OCI-LY3 (cell line): ENCODE measurements around the gene ZNF219.

Experiments used
- H2AFZ ChIP-seq: fragments of 200-600, 300-600 bp; shearing (Covaris generic); 2 replicates; pipeline ENCODE4 v1.6.0; 2014; ENCODE audit warnings: antibody characterized with exemption, low read depth, low read length
- H3K27ac ChIP-seq: fragments of 200-600, 300-600 bp; sonication (generic); 2 replicates; pipeline ENCODE4 v1.5.1; 2014; ENCODE audit warnings: mild to moderate bottlenecking, low read length, moderate library complexity, mixed read lengths
- H3K27me3 ChIP-seq: fragments of 200-600, 300-600 bp; sonication (generic); 2 replicates; pipeline ENCODE4 v1.6.1; 2014; ENCODE audit warnings: low read depth, low read length, mixed read lengths
- H3K36me3 ChIP-seq: fragments of 200-600, 300-600 bp; sonication (generic); replicated peaks from 2 replicates; pipeline ENCODE3; 2014; ENCODE audit warnings: low read depth, low read length, mixed read lengths
- H3K4me1 ChIP-seq: fragments of 300-600, 200-600 bp; sonication (generic); 2 replicates; pipeline ENCODE4 v1.6.1; 2014; ENCODE audit warnings: low read length, mixed read lengths
- H3K4me2 ChIP-seq: fragments of 200-600, 300-600 bp; sonication (generic); 2 replicates; pipeline ENCODE4 v1.6.1; 2014; ENCODE audit warnings: low read length, mixed read lengths
- H3K4me3 ChIP-seq: fragments of 300-600, 200-600 bp; sonication (generic); 2 replicates; pipeline ENCODE4 v1.5.1; 2014; ENCODE audit warnings: antibody characterized with exemption, mild to moderate bottlenecking, low read length, moderate library complexity
- H3K79me2 ChIP-seq: fragments of 300-600, 200-600 bp; shearing (Covaris generic); 2 replicates; pipeline ENCODE4 v1.6.1; 2014; ENCODE audit warnings: mild to moderate bottlenecking, low read length, mixed read lengths
- H3K9ac ChIP-seq: fragments of 300-600, 200-600 bp; shearing (Covaris generic); 2 replicates; pipeline ENCODE4 v1.6.0; 2014; ENCODE audit warnings: mild to moderate bottlenecking, low read length, moderate library complexity
- H3K9me3 ChIP-seq: fragments of 200-600, 300-600 bp; shearing (Covaris generic); 2 replicates; pipeline ENCODE4 v1.6.1; 2014; ENCODE audit warnings: low read length, mixed read lengths; ENCODE audit not compliant: insufficient read depth
- H4K20me1 ChIP-seq: fragments of 200-600, 300-600 bp; sonication (generic); 2 replicates; pipeline ENCODE4 v1.6.1; 2016; ENCODE audit warnings: low read length, mixed read lengths; ENCODE audit not compliant: insufficient read depth
- EZH2phosphoT487 ChIP-seq: fragments of 200-600 bp; shearing (Covaris generic); IDR thresholded peaks from 2 replicates; pipeline ENCODE4 v1.6.1; 2018; ENCODE audit warnings: antibody characterized with exemption, mixed run types, low read depth
- TF ChIP-seq, protein P1 (sequence below): fragments of 200-600, 300-600 bp; sonication (generic); IDR thresholded peaks from 2 replicates; pipeline ENCODE4 v1.5.1; 2014; ENCODE audit warnings: antibody characterized with exemption, low read length, low read depth

ZNF219 gene

GRCh38 chr14:21056520-21057163 lies 41.8 kb downstream of the ZNF219 start:
- Histone ChIP-seq H3K79me2 (no peaks in the 10 kb centered on the region), H4K20me1 (no peaks in the 10 kb centered on the region), H3K36me3 (no peaks in the 10 kb centered on the region), H3K4me3 (no peak overlapping the region), H3K9ac (no peak overlapping the region), H3K4me1 (no peaks in the 10 kb centered on the region), H3K27ac (no peak overlapping the region), H3K4me2 (no peak overlapping the region), H2AFZ (no peak overlapping the region), H3K27me3 (peaks cover 18% of the 10 kb centered on the region), H3K9me3 (no peaks in the 10 kb centered on the region)
- TF ChIP-seq, protein P1, sequence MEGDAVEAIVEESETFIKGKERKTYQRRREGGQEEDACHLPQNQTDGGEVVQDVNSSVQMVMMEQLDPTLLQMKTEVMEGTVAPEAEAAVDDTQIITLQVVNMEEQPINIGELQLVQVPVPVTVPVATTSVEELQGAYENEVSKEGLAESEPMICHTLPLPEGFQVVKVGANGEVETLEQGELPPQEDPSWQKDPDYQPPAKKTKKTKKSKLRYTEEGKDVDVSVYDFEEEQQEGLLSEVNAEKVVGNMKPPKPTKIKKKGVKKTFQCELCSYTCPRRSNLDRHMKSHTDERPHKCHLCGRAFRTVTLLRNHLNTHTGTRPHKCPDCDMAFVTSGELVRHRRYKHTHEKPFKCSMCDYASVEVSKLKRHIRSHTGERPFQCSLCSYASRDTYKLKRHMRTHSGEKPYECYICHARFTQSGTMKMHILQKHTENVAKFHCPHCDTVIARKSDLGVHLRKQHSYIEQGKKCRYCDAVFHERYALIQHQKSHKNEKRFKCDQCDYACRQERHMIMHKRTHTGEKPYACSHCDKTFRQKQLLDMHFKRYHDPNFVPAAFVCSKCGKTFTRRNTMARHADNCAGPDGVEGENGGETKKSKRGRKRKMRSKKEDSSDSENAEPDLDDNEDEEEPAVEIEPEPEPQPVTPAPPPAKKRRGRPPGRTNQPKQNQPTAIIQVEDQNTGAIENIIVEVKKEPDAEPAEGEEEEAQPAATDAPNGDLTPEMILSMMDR: no peak
- TF ChIP-seq EZH2phosphoT487: no peak

- no peak overlapping the region for H3K9ac ChIP-seq
- no peak overlapping the region for H3K4me3 ChIP-seq
- H2AFZ ChIP-seq: no peak overlapping the region
These were observed 42.9 kb downstream of the ZNF219 start for GRCh38 chr14:21055432-21056117.

DNA sequence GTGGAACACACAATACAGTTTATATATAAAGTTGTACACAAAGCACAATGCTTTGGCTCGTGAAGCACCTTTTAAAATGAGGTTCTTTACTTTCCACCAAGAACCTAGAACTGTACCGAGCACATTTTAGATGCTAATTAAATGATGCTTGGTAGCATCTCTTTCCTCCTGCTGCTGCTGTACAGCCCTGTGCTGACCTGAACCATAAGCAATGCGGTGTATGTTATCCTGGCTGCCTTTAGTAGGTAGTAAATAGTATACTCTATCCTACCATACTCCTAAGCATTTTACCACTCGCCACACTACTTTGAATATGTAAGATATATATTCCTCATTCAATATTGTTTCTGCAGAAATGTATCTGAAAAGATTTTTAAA lies 43.7 kb downstream of the ZNF219 start:
- H3K9ac ChIP-seq: no peak overlapping the region
- no peaks in the 10 kb centered on the region for H3K79me2 ChIP-seq
- H3K27me3 ChIP-seq: no peaks in the 10 kb centered on the region
- H3K9me3 ChIP-seq: no peaks in the 10 kb centered on the region
- no peak overlapping the region for H3K4me2 ChIP-seq
- peaks cover 8% of the 10 kb centered on the region for H3K4me1 ChIP-seq
- no peaks in the 10 kb centered on the region for H4K20me1 ChIP-seq
- no peaks in the 10 kb centered on the region for H3K36me3 ChIP-seq
- H3K4me3 ChIP-seq: no peak overlapping the region
- TF ChIP-seq EZH2phosphoT487: no peak
- TF ChIP-seq, protein P1: no peak
- H3K27ac ChIP-seq: no peak overlapping the region
- H2AFZ ChIP-seq: no peak overlapping the region

More at GRCh38 chr14:21055432-21056117, 42.9 kb downstream of the ZNF219 start:
- TF ChIP-seq, protein P1: no peak
- TF ChIP-seq EZH2phosphoT487: no peak
- no peaks in the 10 kb centered on the region for H4K20me1 ChIP-seq
- no peaks in the 10 kb centered on the region for H3K36me3 ChIP-seq
- H3K27ac ChIP-seq: no peak overlapping the region
- no peaks in the 10 kb centered on the region for H3K9me3 ChIP-seq
- H3K4me2 ChIP-seq: no peak overlapping the region
- H3K27me3 ChIP-seq: peaks cover 8% of the 10 kb centered on the region; the same call in 1 of the 2 replicates
- peaks cover 5% of the 10 kb centered on the region for H3K4me1 ChIP-seq
- no peaks in the 10 kb centered on the region for H3K79me2 ChIP-seq

DNA sequence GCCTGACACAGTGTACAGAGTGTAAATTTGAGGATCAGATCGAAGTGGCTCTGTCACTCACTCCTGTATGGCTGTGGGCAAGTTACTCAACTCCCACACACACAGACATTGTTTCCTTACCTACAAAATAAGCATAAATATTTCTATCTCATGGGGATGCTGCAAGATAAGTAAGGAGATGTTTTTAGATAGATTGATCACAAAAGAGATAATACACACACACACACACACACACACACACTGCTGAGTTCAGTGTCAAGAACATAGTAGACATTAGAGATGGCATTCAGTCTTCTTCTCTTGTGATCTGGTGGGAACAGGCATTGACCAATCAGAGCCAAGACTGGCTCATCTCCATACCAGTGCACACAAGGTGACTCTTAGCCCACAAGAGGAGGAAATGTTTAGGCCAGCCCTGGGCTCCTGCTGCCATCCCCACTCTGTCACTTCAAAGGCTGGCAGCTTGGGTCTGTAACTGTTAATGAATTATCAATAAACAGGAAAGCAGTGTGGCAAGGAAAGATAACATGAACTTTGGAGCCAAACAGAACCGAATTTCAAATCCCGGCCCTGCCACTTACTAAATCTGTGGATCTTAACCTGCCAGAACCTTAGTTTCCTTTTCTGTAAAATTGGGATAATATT lies 44.2 kb downstream of the ZNF219 start:
- TF ChIP-seq EZH2phosphoT487: no peak
- Histone ChIP-seq H3K4me3 (no peak overlapping the region), H3K36me3 (no peaks in the 10 kb centered on the region), H3K27me3 (no peaks in the 10 kb centered on the region), H3K27ac (no peak overlapping the region), H3K4me1 (peaks cover 8% of the 10 kb centered on the region), H2AFZ (0 out of 2 replicates have a peak overlapping the region, but pooled peaks have one; percentile 10), H4K20me1 (no peaks in the 10 kb centered on the region), H3K9ac (no peak overlapping the region), H3K4me2 (no peak overlapping the region), H3K9me3 (no peaks in the 10 kb centered on the region), H3K79me2 (no peaks in the 10 kb centered on the region)
